Measurements from ENCODE around the gene VPS37B. TPM values are rescaled to one million over a fixed set of nuclear protein-coding genes. Genes with fewer than 3 reads are reported as not detected.

VPS37B gene
- polyA plus RNA-seq, 1 of the 3 experiments (the other 2 are of a cell fraction) = 41.1 TPM

GRCh38 chr12:122854554-122854953 lies 41.4 kb downstream of the VPS37B start:
- no peaks in the 10 kb centered on the region for H3K9me3 ChIP-seq
- peaks cover 10 to 41% of the 10 kb centered on the region in 2 experiments; a peak in 2 of 4 replicates for H3K4me1 ChIP-seq (ENCODE audit: control insufficient read depth in 1 of 2, insufficient read depth in 2 of 2, low read depth in 1 of 2, low read length in 1 of 2)
- TF ChIP-seq NRF1 (IDR thresholded peaks at IDR 0.05; ENCODE audit: low read depth, low read length) = no peak
- no peak for TF ChIP-seq RAD21 (IDR thresholded peaks at IDR 0.05; ENCODE audit: low read length)
- TF ChIP-seq TCF12 (IDR thresholded peaks at IDR 0.05) = no peak
- TF ChIP-seq USF1 (IDR thresholded peaks at IDR 0.05; ENCODE audit: borderline replicate concordance, low read depth) = no peak
- TF ChIP-seq GABPA (IDR thresholded peaks at IDR 0.05; ENCODE audit: low read depth) = no peak
- no peak for TF ChIP-seq POLR2AphosphoS5 (IDR thresholded peaks at IDR 0.05; ENCODE audit: low read depth, low read length)
- no peak for TF ChIP-seq FOXJ3 (CRISPR knock-in tag; IDR thresholded peaks at IDR 0.05)
- TF ChIP-seq SMC3 (IDR thresholded peaks at IDR 0.05; ENCODE audit: low read depth, low read length) = no peak
- TF ChIP-seq EZH2phosphoT487 (IDR thresholded peaks at IDR 0.05; ENCODE audit: borderline replicate concordance, low read depth) = no peak
- no peak for TF ChIP-seq RFX5 (IDR thresholded peaks at IDR 0.05; ENCODE audit: low read length)
- no peak for TF ChIP-seq TEAD4 (IDR thresholded peaks at IDR 0.05; ENCODE audit: borderline replicate concordance, insufficient read depth)
- peaks cover 0 to 5% of the 10 kb centered on the region in 2 experiments for H3K36me3 ChIP-seq (replicated peaks in 1 of 2; ENCODE audit: control insufficient read depth in 1 of 2, insufficient read depth in 2 of 2, low read length in 1 of 2)
- ChIA-PET CTCF (interaction anchor here (1.3 to 5.2 kb wide), 4 partner anchors 10 to 61 kb away, joined by 3 to 37 read pairs (median 5); no protein-coding TSS in a partner anchor), POLR2A (interaction anchor here (1.6 kb wide), 1 partner anchor 18 kb away, joined by 7 read pairs; no protein-coding TSS in a partner anchor)
- peaks cover 9% of the 10 kb centered on the region for H3F3A ChIP-seq (replicated peaks; ENCODE audit: insufficient read depth)
- no peak overlapping the region; a peak in 1 of 4 replicates for H3K27ac ChIP-seq (ENCODE audit: low read depth in 2 of 2, low read length in 1 of 2)
- no peaks in the 10 kb centered on the region for H3K79me2 ChIP-seq (ENCODE audit: insufficient read depth)
- WGBS (ENCODE audit: low lambda C conversion rate) = 92% methylated on average over 13 of the region's 17 CpGs
- H3K9ac ChIP-seq = no peak overlapping the region
- H4K20me1 ChIP-seq (ENCODE audit: insufficient read depth) = no peaks in the 10 kb centered on the region
- no peak overlapping the region for H3K4me3 ChIP-seq (ENCODE audit: low read depth in 2 of 2, low read length in 1 of 2)
- H3K9me2 ChIP-seq = no peaks in the 10 kb centered on the region
- H3K27me3 ChIP-seq (ENCODE audit: insufficient read depth) = no peaks in the 10 kb centered on the region
- H3K4me2 ChIP-seq = no peak overlapping the region
- H2AFZ ChIP-seq (ENCODE audit: low read depth) = no peak overlapping the region
- DNase-seq = no peak

GRCh38 chr12:122853582-122854245 lies 42.2 kb downstream of the VPS37B start:
- no peaks in the 10 kb centered on the region for H3K27me3 ChIP-seq (ENCODE audit: insufficient read depth)
- CTCF ChIA-PET = interaction anchor here (0.9 to 5.2 kb wide), 9 partner anchors 9 to 99 kb away, joined by 3 to 37 read pairs (median 5); partner anchors contain the start of gene HIP1R
- H3K79me2 ChIP-seq (ENCODE audit: insufficient read depth) = no peaks in the 10 kb centered on the region
- POLR2A ChIA-PET = interaction anchor here (0.8 to 1.6 kb wide), 2 partner anchors 13 to 18 kb away, joined by 3 to 7 read pairs; no protein-coding TSS in a partner anchor
- peaks cover 10 to 41% of the 10 kb centered on the region in 2 experiments; a peak in 2 of 4 replicates for H3K4me1 ChIP-seq (ENCODE audit: control insufficient read depth in 1 of 2, insufficient read depth in 2 of 2, low read depth in 1 of 2, low read length in 1 of 2)
- H3K36me3 ChIP-seq (replicated peaks in 1 of 2; ENCODE audit: control insufficient read depth in 1 of 2, insufficient read depth in 2 of 2, low read length in 1 of 2) = no peaks in the 10 kb centered on the region
- DNase-seq = peak; percentile 40
- peaks cover 9% of the 10 kb centered on the region for H3F3A ChIP-seq (replicated peaks; ENCODE audit: insufficient read depth)
- H2AFZ ChIP-seq (ENCODE audit: low read depth) = no peak overlapping the region
- H3K9me2 ChIP-seq = no peaks in the 10 kb centered on the region
- no peaks in the 10 kb centered on the region for H4K20me1 ChIP-seq (ENCODE audit: insufficient read depth)
- no peaks in the 10 kb centered on the region for H3K9me3 ChIP-seq
- no peak overlapping the region; a peak in 1 of 4 replicates for H3K4me3 ChIP-seq (ENCODE audit: low read depth in 2 of 2, low read length in 1 of 2)
- peak overlapping the region in 1 of 2 experiments; percentile 83; a peak in 2 of 4 replicates for H3K27ac ChIP-seq (ENCODE audit: low read depth in 2 of 2, low read length in 1 of 2)
- H3K4me2 ChIP-seq = no peak overlapping the region
- no peak overlapping the region for H3K9ac ChIP-seq
- WGBS (ENCODE audit: low lambda C conversion rate) = 94% methylated on average over 12 of the region's 17 CpGs
- TF ChIP-seq EP300 (IDR thresholded peaks at IDR 0.05; ENCODE audit: borderline replicate concordance in 1 of 2, low read depth in 1 of 2, low read length in 1 of 2) (no peak), CTCF (IDR thresholded peaks at IDR 0.05) (no peak)

Data from SK-N-SH (cell line).